ENCODE measurements around the gene GPRC5B.

GPRC5B gene, protein sequence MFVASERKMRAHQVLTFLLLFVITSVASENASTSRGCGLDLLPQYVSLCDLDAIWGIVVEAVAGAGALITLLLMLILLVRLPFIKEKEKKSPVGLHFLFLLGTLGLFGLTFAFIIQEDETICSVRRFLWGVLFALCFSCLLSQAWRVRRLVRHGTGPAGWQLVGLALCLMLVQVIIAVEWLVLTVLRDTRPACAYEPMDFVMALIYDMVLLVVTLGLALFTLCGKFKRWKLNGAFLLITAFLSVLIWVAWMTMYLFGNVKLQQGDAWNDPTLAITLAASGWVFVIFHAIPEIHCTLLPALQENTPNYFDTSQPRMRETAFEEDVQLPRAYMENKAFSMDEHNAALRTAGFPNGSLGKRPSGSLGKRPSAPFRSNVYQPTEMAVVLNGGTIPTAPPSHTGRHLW

DNA sequence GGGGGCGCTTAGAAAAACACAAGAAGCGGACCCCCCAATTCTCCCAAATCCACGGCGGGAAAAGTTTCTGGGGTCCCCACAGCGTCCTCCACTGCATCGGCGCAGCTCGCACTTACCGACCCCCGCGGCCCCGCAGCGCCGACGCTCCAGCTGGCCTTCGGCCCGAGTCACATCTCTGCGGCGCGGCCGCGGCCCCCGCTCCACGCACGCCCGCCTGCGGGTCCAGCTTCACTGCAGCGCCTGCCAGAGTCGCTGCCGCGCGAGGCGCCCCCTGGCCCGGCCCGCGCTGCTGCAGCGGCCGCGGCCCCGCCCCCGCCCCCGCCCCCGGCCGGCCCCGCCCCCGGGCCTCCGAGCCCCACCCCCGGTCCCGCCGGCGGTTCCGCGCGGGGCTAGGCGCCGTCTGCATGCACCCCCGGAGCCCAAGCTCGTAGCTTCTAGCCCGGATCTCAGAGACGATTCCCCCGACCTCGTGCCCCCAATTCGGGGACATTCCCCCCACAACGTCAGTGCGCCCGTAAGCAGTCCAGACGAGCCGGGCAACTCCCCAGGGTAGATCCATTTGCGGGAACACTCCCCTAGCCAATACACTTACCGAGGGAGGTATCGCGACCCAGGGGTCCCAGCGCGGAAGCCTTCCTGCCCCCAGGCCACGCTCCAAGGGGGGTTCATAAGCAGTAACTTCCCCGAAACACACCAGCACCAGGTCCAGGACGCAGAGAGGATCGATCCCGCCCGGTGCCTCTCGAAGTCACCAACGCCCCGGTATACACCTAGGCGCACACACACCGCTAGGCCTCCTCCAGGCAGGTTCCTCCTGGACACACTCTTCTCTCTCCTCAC lies at the start of gene GPRC5B:
Gene GPRC5B (minus strand): TSS at position 238 of the 840 bp plus-strand sequence. CDS start 12,003 bp downstream, outside the sequence.
- in situ Hi-C loops (cut with HindIII; ENCODE audit: low sequenced_read_pairs), result loop anchor here (5.0 to 25.0 kb wide), 2 partner anchors 173 to 283 kb away; partner anchors contain the start of genes IQCK and KNOP1

DNA sequence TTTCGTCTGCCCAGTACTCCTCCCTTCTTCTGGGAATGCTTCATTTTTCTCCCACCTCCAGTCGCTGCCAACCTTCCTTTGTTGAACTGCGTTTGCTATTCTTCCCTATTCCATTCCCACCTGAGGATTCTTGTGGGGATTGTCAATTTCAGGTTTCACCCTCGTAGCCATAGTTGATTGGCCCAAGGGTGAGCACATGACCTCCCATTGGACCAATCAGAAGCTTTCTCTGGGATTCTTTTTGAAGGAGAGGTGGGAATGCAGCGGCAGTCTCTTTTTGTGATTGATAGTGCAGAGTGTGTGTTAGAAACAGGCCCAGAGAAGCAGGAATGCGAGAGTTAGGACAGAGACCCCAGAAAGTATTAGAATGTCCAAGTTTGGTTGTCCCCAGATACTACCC lies 49.1 kb upstream of the GPRC5B start:
- in situ Hi-C loops (cut with HindIII; ENCODE audit: low sequenced_read_pairs), result no loop called here

DNA sequence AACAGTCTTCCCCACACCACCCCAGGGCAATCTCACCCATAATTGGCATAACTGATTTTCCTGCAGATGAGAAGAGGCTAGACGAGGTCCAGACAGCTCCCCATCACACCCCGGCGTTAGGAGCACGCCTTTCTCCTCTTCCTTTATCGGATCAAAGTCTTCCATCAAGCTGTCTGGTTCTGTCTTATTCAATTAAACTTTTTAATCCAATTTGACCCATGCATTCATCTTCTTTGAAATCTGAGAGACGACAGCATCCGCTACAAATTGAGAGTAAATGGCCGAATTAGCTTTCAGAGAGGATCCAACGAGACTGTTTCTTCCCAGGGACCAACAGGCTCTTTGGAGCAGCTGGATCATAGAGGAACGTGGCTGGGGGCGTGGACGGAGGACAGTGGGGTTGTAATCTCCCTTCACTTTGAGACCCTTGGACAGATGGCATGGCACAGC lies 44.4 kb upstream of the GPRC5B start:
- in situ Hi-C loops (cut with HindIII; ENCODE audit: low sequenced_read_pairs), result no loop called here

DNA sequence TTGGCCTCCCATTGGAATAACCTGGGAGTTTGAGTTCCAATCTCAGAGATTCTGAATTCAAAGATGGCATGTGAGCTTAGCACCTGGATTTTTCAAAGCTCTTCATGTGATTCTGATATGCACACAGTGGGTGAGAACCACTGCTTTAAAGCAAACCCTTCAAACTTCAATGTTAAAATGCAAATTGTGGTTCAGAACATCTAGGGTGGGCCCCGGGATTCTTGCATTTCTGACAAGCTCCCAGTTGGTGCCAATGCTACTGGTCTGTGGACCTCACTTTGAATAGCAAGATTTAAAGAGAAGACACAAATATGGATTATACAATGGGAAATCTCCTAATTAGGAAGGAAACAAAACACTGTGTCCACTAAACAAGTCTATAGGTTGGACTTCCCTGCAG lies 43.8 kb upstream of the GPRC5B start:
- in situ Hi-C loops (cut with HindIII; ENCODE audit: low sequenced_read_pairs), result no loop called here

DNA sequence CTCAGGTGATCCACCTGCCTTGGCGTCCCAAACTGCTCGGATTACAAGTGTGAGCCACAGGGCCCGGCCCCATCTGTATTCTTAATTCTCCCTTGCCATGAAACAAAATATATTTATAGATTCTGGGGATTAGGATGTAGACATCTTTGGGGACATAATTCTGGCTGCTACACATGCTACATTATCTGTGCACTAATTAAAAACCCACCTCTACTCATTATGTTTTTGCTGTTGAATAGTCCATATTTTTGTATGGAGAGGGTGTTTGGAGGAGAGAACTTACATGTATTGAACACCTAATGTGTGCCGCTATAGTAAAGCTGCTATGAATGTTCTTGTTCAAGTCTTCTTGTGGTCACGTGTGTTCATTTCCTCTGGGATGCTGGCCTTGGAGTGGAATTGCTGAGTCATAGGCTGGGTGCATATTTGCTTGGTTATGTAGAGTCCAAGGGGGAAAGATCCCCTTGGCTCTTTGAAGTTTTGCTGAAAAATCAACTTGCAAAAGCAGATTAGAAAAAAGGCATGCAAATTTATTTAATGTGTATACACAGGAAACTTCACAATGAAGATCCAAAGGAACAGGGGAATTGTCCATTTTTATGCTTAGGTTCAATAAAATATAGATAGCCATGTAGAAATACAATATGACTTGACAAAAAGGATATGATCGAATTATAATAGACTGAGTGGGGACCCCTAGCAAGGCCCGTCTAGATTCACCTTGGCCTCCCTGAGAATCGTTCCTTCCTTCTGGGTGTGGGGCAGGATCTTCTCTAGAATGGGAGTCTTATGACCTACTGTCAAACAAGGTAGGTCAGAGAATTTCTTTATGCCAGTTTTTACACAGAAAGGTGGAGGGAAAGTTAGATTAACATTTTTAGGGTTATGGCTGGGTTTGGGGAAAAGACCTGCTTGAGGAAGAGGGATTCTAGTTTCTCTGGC lies 42.1 kb upstream of the GPRC5B start:
- in situ Hi-C loops (cut with HindIII; ENCODE audit: low sequenced_read_pairs), result no loop called here

DNA sequence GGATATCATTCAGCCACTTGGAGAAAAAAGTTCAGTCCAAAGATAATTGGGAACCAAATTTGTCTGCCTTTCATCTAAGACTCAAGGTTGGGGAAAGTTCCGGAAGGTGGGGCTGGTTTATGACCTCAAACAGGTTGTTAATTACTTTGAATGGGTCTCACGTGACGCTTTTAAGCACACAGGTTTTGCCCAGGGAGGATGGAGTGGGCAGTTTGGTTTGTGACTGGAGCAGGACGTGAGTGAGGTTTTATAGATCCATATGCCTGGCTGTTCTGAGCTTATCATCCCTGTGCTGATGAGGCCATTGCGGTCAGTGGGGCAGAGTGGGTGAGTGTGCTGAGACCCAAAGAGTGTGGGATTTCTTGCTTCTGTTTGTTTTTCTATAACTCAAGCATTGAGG lies 38.7 kb upstream of the GPRC5B start:
- in situ Hi-C loops (cut with HindIII; ENCODE audit: low sequenced_read_pairs), result loop anchor here (25.0 kb wide), 1 partner anchor 464 kb away; no protein-coding TSS in a partner anchor

DNA sequence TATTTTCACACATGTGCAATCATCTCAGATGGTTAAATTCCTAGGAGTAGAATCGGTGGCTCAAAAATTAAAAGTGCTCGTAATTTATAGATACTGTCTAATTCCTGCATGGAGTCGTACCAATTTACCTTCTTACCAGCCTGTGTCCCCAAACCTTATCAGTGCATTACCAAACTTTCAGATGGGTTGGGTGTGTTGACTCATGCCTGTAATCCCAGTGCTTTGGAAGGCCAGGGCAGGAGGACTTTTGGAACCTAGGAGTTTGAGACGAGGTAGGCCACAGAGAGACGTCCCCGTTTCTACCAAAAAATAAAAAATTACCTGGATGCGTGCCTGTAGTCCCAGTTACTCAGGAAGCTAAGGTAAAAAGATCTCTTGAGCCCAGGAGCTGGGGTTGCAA lies 34.5 kb upstream of the GPRC5B start:
- in situ Hi-C loops (cut with HindIII; ENCODE audit: low sequenced_read_pairs), result loop anchor here (25.0 kb wide), 1 partner anchor 468 kb away; no protein-coding TSS in a partner anchor

DNA sequence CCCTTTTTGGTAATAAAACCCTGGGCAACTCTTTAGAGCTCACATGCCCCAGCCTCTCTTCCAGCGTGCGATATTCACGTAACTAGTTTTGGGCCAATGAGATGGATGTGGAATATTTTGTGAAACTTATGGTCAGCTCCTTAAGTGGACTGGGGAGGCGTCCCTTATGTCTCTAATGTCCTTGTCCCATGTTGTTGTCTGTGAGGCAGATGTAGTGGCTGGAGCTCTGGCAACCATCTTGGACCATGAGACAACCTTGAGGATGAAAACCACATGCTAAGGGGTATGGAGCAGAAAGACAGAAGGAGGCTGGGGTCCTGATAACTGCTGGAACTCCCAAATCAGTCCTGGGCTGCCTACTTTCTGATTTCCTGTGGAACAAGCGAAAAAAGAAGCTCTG lies 31.4 kb upstream of the GPRC5B start:
- in situ Hi-C loops (cut with HindIII; ENCODE audit: low sequenced_read_pairs), result loop anchor here (25.0 kb wide), 1 partner anchor 471 kb away; no protein-coding TSS in a partner anchor

DNA sequence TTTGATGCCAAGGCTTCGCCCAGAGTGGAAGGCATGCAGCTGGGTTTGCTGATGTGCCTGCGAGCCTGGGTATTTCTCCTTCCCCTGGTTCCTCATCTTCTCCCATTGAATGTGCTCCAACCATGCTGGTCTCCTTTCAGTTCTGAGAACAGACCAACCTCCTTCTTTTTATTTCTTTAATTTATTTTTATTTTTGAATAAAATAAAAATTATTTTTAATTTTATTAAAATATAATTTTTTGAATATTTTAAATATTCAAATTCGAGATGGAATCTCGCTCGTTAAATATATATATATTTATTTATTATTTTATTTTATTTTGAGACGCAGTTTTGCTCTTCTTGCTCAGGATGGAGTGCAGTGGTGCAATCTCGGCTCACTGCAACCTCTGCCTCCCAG lies 30.2 kb upstream of the GPRC5B start:
- in situ Hi-C loops (cut with HindIII; ENCODE audit: low sequenced_read_pairs), result loop anchor here (25.0 kb wide), 1 partner anchor 472 kb away; no protein-coding TSS in a partner anchor

DNA sequence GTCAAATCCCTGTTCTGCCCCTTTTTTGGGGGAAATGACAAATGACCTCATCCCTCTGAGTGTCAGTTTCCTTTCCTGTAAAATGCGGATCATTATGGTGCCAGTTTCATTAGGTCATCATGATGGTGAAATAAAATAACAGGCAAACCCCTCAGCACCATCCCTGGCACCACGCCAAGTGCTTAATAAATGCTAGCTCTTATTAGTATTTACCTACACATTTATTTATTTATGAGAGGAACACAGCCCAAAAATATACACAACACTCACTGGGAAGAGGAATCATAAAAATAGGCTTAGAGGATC lies 28.6 kb upstream of the GPRC5B start:
- in situ Hi-C loops (cut with HindIII; ENCODE audit: low sequenced_read_pairs), result loop anchor here (25.0 kb wide), 1 partner anchor 474 kb away; no protein-coding TSS in a partner anchor

DNA sequence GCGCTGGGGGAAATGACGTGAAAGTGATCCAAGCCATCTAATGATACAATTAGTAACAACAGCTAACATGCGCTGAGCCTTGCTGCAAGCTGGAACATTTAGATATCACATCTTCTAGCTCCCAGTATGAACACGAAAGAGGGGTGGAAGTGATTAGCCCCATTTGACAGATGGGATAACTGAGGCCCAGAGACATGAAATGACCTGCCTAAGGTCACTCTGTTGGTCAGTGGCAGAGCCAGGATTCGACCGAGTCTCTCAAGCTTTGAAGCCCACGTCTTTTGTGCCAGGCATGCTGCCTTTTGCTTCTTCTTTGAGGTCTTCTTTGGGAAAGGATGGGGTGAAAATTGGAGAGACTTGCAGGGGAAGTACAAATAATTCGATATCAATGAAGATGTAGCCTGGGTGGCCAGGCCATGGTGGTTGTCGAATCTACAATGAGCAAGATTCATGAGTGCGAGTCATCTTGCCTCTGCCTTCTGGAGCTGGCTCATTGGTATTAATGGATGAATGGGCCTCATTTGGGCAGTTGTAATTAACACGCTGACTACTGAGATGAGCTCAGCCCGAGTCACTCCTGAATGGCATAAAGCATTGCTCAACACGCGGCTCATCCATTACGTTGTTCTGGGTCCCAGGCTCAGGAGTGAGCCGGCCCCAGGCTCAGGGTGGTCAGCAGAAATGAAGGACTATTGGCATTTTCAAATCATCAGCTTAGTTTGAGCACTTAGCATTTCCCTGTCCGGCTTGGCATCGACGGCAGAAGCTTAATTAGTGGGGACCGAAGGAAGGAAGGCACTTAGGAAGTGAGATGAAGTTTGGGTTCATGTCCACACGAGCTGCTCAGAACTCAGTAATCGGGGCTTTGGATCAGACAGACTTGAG lies 28.0 kb upstream of the GPRC5B start:
- in situ Hi-C loops (cut with HindIII; ENCODE audit: low sequenced_read_pairs), result loop anchor here (25.0 kb wide), 1 partner anchor 475 kb away; no protein-coding TSS in a partner anchor

DNA sequence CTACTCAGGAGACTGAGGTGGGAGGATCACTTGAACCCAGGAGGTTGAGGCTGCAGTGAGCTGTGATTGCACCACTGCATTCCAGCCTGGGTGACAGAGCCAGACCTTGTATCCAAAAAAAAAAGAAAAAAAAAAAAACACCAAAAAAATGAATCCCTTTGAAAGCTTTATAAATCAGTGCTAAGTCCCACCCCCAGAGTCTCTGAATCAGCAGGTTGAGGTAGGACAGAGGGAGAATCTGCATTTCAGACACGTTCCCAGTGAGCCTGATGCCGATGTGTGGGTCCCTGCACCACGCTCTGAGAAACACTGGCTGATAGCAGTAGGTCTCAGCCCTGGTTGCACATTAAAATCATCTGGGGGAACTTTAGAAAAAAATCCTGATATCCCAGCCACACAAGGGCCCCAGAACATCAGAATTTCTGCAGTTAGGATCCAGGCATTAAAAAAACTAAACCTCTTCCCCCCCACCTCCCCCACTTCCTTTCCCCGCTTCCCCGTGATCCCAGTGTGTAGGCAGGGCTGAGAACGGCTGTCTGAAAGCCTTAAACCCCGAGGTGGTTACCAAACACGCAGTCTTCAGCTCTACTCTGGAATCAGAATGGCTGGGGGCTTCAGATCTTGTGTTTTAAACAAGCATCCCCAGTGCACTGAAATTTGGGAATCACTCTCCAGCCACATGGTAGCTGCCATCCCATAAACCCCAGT lies 27.3 kb upstream of the GPRC5B start:
- in situ Hi-C loops (cut with HindIII; ENCODE audit: low sequenced_read_pairs), result loop anchor here (25.0 kb wide), 1 partner anchor 475 kb away; no protein-coding TSS in a partner anchor

DNA sequence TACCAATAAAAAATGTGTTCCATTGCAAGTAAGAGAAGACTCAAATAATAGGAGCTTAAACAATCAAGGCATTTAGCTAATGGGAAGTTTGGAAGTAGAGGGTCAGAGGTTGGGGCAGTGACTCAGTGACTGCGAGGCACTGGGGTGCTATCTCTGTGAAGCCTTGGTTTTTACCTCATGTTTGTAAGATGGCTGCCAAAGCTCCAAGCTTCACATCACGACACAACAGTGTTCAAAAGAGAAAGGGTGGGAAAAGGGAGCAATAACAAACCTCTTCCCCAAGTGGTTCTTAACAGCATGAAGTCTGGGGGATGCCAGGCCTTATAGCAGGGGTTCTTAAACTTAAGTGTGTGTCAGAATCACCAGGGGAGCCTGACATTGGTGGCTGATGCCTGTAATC lies 26.6 kb upstream of the GPRC5B start:
- in situ Hi-C loops (cut with HindIII; ENCODE audit: low sequenced_read_pairs), result loop anchor here (25.0 kb wide), 1 partner anchor 476 kb away; no protein-coding TSS in a partner anchor

DNA sequence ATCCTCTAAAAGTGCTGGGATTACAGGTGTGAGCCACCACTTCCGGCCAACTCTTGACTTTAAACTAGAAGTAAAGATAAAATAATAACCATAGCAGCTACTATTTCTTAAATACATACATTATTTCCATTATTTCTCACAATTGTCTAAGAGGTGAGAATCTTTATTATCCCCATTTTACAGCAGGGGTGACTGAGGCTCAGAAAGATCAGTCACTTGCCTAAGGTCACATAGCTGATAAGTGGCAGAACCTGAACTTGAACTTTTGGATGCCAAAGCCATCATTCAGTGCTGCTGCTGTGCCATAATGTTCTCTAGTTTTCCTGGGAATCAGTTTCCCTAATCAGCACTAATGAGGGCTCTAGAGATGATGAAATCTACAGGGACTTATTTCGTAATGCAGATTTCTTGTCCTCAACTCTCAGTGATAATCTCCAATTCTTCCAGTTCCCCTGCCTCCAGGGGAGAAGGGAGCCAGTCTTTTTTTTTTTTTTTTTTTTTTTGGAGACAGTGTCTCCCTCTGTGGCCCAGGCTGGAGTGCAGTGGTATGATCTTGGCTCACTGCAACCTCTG lies 25.2 kb upstream of the GPRC5B start:
- in situ Hi-C loops (cut with HindIII; ENCODE audit: low sequenced_read_pairs), result loop anchor here (25.0 kb wide), 1 partner anchor 477 kb away; no protein-coding TSS in a partner anchor

DNA sequence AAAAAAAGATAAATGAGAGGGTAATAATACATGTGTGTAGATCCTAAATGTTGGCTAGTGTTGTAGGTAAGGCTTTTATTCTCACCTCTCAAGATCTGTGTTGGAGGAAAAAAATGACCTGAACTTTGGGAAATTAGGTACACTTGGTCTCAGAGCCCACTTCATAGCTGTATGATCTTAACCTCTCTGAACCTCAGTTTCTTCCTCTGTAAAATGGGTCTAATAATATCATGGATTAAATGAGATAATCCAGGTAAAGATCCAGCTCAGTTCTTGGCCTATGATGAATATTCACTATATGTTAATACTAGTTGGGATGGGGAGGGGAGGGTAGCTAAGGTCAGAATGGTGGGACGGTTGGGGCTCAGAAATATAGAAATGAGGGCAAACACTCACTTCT lies 24.3 kb upstream of the GPRC5B start:
- in situ Hi-C loops (cut with HindIII; ENCODE audit: low sequenced_read_pairs), result loop anchor here (25.0 kb wide), 1 partner anchor 478 kb away; no protein-coding TSS in a partner anchor

DNA sequence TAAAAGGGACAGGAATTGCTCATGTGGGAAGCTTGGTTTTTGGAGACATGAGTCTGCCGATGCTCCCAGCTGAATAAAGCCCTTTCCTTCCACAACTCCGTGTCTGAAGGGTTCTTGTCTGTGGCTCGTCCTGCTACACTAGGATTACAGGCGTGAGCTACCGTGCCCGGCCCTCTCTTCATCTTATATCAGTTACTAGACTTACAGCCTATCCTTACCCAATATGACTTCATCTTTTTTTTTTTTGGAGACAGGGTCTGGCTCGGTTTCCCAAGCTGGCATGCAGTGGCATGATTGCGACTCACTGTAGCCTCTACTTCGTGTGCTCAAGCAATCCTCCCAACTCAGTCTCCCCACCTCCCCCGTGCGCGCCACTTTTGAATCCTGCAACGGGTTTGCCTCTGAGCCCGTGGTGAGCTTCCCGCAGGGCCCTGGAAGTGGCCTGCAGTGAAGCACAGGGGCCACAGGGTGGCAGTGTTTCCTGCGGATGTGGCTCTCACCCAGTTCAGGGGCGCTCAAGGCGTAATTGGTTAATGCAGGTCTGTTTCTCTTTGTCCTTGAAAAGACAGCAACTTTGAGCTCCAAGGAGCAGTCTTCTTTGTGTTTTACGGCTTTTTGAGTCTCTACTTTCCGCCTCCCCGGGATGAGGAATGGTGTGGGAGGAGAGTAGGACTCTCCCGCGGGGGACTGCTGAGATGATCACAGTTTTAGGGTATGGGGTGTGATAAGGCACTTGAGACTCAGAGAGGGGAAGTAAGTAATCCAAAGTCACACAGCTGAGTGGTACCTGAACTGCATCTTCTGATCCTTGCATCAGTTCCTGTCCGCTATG lies 22.7 kb upstream of the GPRC5B start:
- in situ Hi-C loops (cut with HindIII; ENCODE audit: low sequenced_read_pairs), result loop anchor here (25.0 kb wide), 1 partner anchor 480 kb away; no protein-coding TSS in a partner anchor

DNA sequence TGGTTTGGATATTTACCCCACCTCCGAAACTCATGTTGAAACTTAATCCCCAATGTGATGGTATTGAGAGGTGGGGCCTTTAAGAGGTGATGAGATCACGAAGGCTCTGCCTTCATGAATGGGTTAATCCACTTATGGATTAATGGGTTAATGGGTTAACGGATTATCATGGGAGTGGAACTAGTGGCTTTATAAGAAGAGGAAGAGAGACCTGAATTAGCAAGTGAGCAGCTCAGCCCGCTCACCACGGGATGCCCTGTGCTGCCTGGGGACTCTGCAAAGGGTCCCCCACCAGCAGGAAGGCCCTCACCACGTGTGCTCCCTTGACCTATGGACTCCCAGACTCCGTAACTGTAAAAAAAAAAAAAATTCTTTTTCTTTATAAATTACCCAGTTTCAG lies 16.5 kb upstream of the GPRC5B start:
- in situ Hi-C loops (cut with HindIII; ENCODE audit: low sequenced_read_pairs), result loop anchor here (25.0 kb wide), 1 partner anchor 486 kb away; no protein-coding TSS in a partner anchor

Measured in endothelial cell of hepatic sinusoid (primary cell).